ENCODE data around the gene GSKIP. TPM values are rescaled to one million over a fixed set of nuclear protein-coding genes. Genes with fewer than 3 reads are reported as not detected.
A peak's percentile ranks its signal among the peaks of the same experiment; 100 is the strongest.

Gene GSKIP
- total and polyA plus RNA-seq, 5 donors from 2014 or later = 10.9 to 56.4 (median 38.1) TPM

- H3K36me3 Mint-ChIP-seq = no peaks in the 10 kb centered on the region
- H3K9me3 ChIP-seq (ENCODE audit: control insufficient read depth in 2 of 2, low read length in 2 of 2) = no peaks in the 10 kb centered on the region
- no peak overlapping the region for H3K27ac ChIP-seq (ENCODE audit: insufficient read depth, low read length, poor library complexity, severe bottlenecking)
- no peak for DNase-seq
- peaks cover 4% of the 10 kb centered on the region for H3K27me3 ChIP-seq (ENCODE audit: control insufficient read depth, insufficient read depth, low read length)
- H3K9me3 Mint-ChIP-seq = no peaks in the 10 kb centered on the region
- peaks cover 5% of the 10 kb centered on the region for H3K27me3 Mint-ChIP-seq
- no peak overlapping the region for H3K27ac Mint-ChIP-seq
- H3K4me1 Mint-ChIP-seq = no peaks in the 10 kb centered on the region
- no peaks in the 10 kb centered on the region for H3K4me1 ChIP-seq (ENCODE audit: control insufficient read depth, insufficient read depth, low read length, poor library complexity, severe bottlenecking)
- no peaks in the 10 kb centered on the region for H3K36me3 ChIP-seq (ENCODE audit: control insufficient read depth, insufficient read depth, low read length)
- no peak overlapping the region for H3K4me3 ChIP-seq (ENCODE audit: low read depth, low read length)
- H3K4me3 Mint-ChIP-seq = peak overlapping the region in 1 of 4 donors; percentile 43
- ATAC-seq (ENCODE audit: low read depth in 2 of 2) = no peak
Measured at GRCh38 chr14:96407935-96408570, 44.7 kb downstream of the GSKIP start.

GRCh38 chr14:96408608-96409007, 45.3 kb downstream of the GSKIP start:
- peaks cover 5% of the 10 kb centered on the region for H3K27me3 Mint-ChIP-seq
- DNase-seq (no peak), ATAC-seq (ENCODE audit: low read depth in 2 of 2) (no peak)
- Histone ChIP-seq H3K4me1 (ENCODE audit: control insufficient read depth, insufficient read depth, low read length, poor library complexity, severe bottlenecking) (no peaks in the 10 kb centered on the region), H3K27ac (ENCODE audit: insufficient read depth, low read length, poor library complexity, severe bottlenecking) (no peak overlapping the region), H3K36me3 (ENCODE audit: control insufficient read depth, insufficient read depth, low read length) (no peaks in the 10 kb centered on the region), H3K4me3 (ENCODE audit: low read depth, low read length) (no peak overlapping the region), H3K27me3 (ENCODE audit: control insufficient read depth, insufficient read depth, low read length) (no peaks in the 10 kb centered on the region), H3K9me3 (ENCODE audit: control insufficient read depth in 2 of 2, low read length in 2 of 2) (no peaks in the 10 kb centered on the region)
- H3K4me1 Mint-ChIP-seq = no peaks in the 10 kb centered on the region
- no peak overlapping the region for H3K4me3 Mint-ChIP-seq
- H3K36me3 Mint-ChIP-seq = no peaks in the 10 kb centered on the region
- H3K27ac Mint-ChIP-seq = no peak overlapping the region
- H3K9me3 Mint-ChIP-seq = no peaks in the 10 kb centered on the region

GRCh38 chr14:96409701-96410100, 46.4 kb downstream of the GSKIP start:
- Mint-ChIP-seq H3K4me1 (no peaks in the 10 kb centered on the region), H3K27ac (no peak overlapping the region), H3K4me3 (no peak overlapping the region), H3K27me3 (peaks cover 5% of the 10 kb centered on the region), H3K9me3 (no peaks in the 10 kb centered on the region), H3K36me3 (no peaks in the 10 kb centered on the region)
- Histone ChIP-seq H3K9me3 (ENCODE audit: control insufficient read depth in 2 of 2, low read length in 2 of 2) (no peaks in the 10 kb centered on the region), H3K27ac (ENCODE audit: insufficient read depth, low read length, poor library complexity, severe bottlenecking) (no peak overlapping the region), H3K36me3 (ENCODE audit: control insufficient read depth, insufficient read depth, low read length) (no peaks in the 10 kb centered on the region), H3K4me1 (ENCODE audit: control insufficient read depth, insufficient read depth, low read length, poor library complexity, severe bottlenecking) (no peaks in the 10 kb centered on the region), H3K4me3 (ENCODE audit: low read depth, low read length) (no peak overlapping the region), H3K27me3 (ENCODE audit: control insufficient read depth, insufficient read depth, low read length) (no peaks in the 10 kb centered on the region)
- DNase-seq = no peak
- ATAC-seq (ENCODE audit: low read depth in 2 of 2) = no peak

GRCh38 chr14:96410119-96410518, 46.8 kb downstream of the GSKIP start:
- Histone ChIP-seq H3K4me3 (ENCODE audit: low read depth, low read length) (no peak overlapping the region), H3K27ac (ENCODE audit: insufficient read depth, low read length, poor library complexity, severe bottlenecking) (no peak overlapping the region), H3K27me3 (ENCODE audit: control insufficient read depth, insufficient read depth, low read length) (no peaks in the 10 kb centered on the region), H3K4me1 (ENCODE audit: control insufficient read depth, insufficient read depth, low read length, poor library complexity, severe bottlenecking) (no peaks in the 10 kb centered on the region), H3K36me3 (ENCODE audit: control insufficient read depth, insufficient read depth, low read length) (no peaks in the 10 kb centered on the region), H3K9me3 (ENCODE audit: control insufficient read depth in 2 of 2, low read length in 2 of 2) (no peaks in the 10 kb centered on the region)
- H3K27me3 Mint-ChIP-seq = peaks cover 5% of the 10 kb centered on the region
- DNase-seq (no peak), ATAC-seq (ENCODE audit: low read depth in 2 of 2) (no peak)
- H3K4me3 Mint-ChIP-seq = no peak overlapping the region
- H3K27ac Mint-ChIP-seq = no peak overlapping the region
- peaks cover 0 to 1% (median 0%) of the 10 kb centered on the region in 7 donors for H3K9me3 Mint-ChIP-seq
- no peaks in the 10 kb centered on the region for H3K4me1 Mint-ChIP-seq
- H3K36me3 Mint-ChIP-seq = no peaks in the 10 kb centered on the region

GRCh38 chr14:96413526-96413925, 50.2 kb downstream of the GSKIP start:
- DNase-seq (no peak), ATAC-seq (ENCODE audit: low read depth in 2 of 2) (no peak)
- H3K27me3 ChIP-seq (ENCODE audit: control insufficient read depth, insufficient read depth, low read length) = no peaks in the 10 kb centered on the region
- Mint-ChIP-seq H3K4me3 (no peak overlapping the region), H3K9me3 (peaks cover 0 to 1% (median 0%) of the 10 kb centered on the region in 7 donors), H3K27ac (no peak overlapping the region), H3K4me1 (no peaks in the 10 kb centered on the region), H3K27me3 (no peaks in the 10 kb centered on the region), H3K36me3 (no peaks in the 10 kb centered on the region)
- H3K4me3 ChIP-seq (ENCODE audit: low read depth, low read length) = no peak overlapping the region
- H3K9me3 ChIP-seq (ENCODE audit: control insufficient read depth in 2 of 2, low read length in 2 of 2) = no peaks in the 10 kb centered on the region
- H3K36me3 ChIP-seq (ENCODE audit: control insufficient read depth, insufficient read depth, low read length) = no peaks in the 10 kb centered on the region
- no peaks in the 10 kb centered on the region for H3K4me1 ChIP-seq (ENCODE audit: control insufficient read depth, insufficient read depth, low read length, poor library complexity, severe bottlenecking)
- H3K27ac ChIP-seq (ENCODE audit: insufficient read depth, low read length, poor library complexity, severe bottlenecking) = no peak overlapping the region

GRCh38 chr14:96415559-96415958, 52.2 kb downstream of the GSKIP start:
- DNase-seq (no peak), ATAC-seq (ENCODE audit: low read depth in 2 of 2) (no peak)
- no peak overlapping the region for H3K4me3 Mint-ChIP-seq
- Histone ChIP-seq H3K9me3 (ENCODE audit: control insufficient read depth in 2 of 2, low read length in 2 of 2) (no peaks in the 10 kb centered on the region), H3K27me3 (ENCODE audit: control insufficient read depth, insufficient read depth, low read length) (no peaks in the 10 kb centered on the region), H3K4me3 (ENCODE audit: low read depth, low read length) (no peak overlapping the region), H3K27ac (ENCODE audit: insufficient read depth, low read length, poor library complexity, severe bottlenecking) (no peak overlapping the region), H3K4me1 (ENCODE audit: control insufficient read depth, insufficient read depth, low read length, poor library complexity, severe bottlenecking) (no peaks in the 10 kb centered on the region), H3K36me3 (ENCODE audit: control insufficient read depth, insufficient read depth, low read length) (no peaks in the 10 kb centered on the region)
- no peaks in the 10 kb centered on the region for H3K27me3 Mint-ChIP-seq
- H3K27ac Mint-ChIP-seq = no peak overlapping the region
- peaks cover 0 to 1% (median 0%) of the 10 kb centered on the region in 7 donors for H3K9me3 Mint-ChIP-seq
- H3K4me1 Mint-ChIP-seq = no peaks in the 10 kb centered on the region
- no peaks in the 10 kb centered on the region for H3K36me3 Mint-ChIP-seq

GRCh38 chr14:96416292-96416691, 53.0 kb downstream of the GSKIP start:
- Mint-ChIP-seq H3K27ac (no peak overlapping the region), H3K36me3 (no peaks in the 10 kb centered on the region), H3K4me1 (no peaks in the 10 kb centered on the region), H3K27me3 (no peaks in the 10 kb centered on the region), H3K4me3 (no peak overlapping the region), H3K9me3 (peaks cover 0 to 1% (median 0%) of the 10 kb centered on the region in 7 donors)
- ATAC-seq (ENCODE audit: low read depth in 2 of 2) = no peak
- H3K4me1 ChIP-seq (ENCODE audit: control insufficient read depth, insufficient read depth, low read length, poor library complexity, severe bottlenecking) = no peaks in the 10 kb centered on the region
- no peaks in the 10 kb centered on the region for H3K36me3 ChIP-seq (ENCODE audit: control insufficient read depth, insufficient read depth, low read length)
- H3K27me3 ChIP-seq (ENCODE audit: control insufficient read depth, insufficient read depth, low read length) = no peaks in the 10 kb centered on the region
- no peak for DNase-seq
- H3K4me3 ChIP-seq (ENCODE audit: low read depth, low read length) = no peak overlapping the region
- H3K27ac ChIP-seq (ENCODE audit: insufficient read depth, low read length, poor library complexity, severe bottlenecking) = no peak overlapping the region
- no peaks in the 10 kb centered on the region for H3K9me3 ChIP-seq (ENCODE audit: control insufficient read depth in 2 of 2, low read length in 2 of 2)

GRCh38 chr14:96417254-96417653, 53.9 kb downstream of the GSKIP start:
- no peak for DNase-seq
- H3K4me1 Mint-ChIP-seq = no peaks in the 10 kb centered on the region
- no peak overlapping the region for H3K27ac Mint-ChIP-seq
- no peak overlapping the region for H3K4me3 ChIP-seq (ENCODE audit: low read depth, low read length)
- H3K27me3 ChIP-seq (ENCODE audit: control insufficient read depth, insufficient read depth, low read length) = no peaks in the 10 kb centered on the region
- H3K4me3 Mint-ChIP-seq = no peak overlapping the region
- peaks cover 0 to 1% (median 0%) of the 10 kb centered on the region in 7 donors for H3K9me3 Mint-ChIP-seq
- H3K27me3 Mint-ChIP-seq = no peaks in the 10 kb centered on the region
- no peaks in the 10 kb centered on the region for H3K9me3 ChIP-seq (ENCODE audit: control insufficient read depth in 2 of 2, low read length in 2 of 2)
- ATAC-seq (ENCODE audit: low read depth in 2 of 2) = no peak
- no peak overlapping the region for H3K27ac ChIP-seq (ENCODE audit: insufficient read depth, low read length, poor library complexity, severe bottlenecking)
- H3K4me1 ChIP-seq (ENCODE audit: control insufficient read depth, insufficient read depth, low read length, poor library complexity, severe bottlenecking) = no peaks in the 10 kb centered on the region
- H3K36me3 ChIP-seq (ENCODE audit: control insufficient read depth, insufficient read depth, low read length) = no peaks in the 10 kb centered on the region
- H3K36me3 Mint-ChIP-seq = no peaks in the 10 kb centered on the region

Data from CD4-positive, CD25-positive, alpha-beta regulatory T cell (primary cell).